ENCODE measurements around the gene ANKFY1.

ANKFY1 gene

DNA sequence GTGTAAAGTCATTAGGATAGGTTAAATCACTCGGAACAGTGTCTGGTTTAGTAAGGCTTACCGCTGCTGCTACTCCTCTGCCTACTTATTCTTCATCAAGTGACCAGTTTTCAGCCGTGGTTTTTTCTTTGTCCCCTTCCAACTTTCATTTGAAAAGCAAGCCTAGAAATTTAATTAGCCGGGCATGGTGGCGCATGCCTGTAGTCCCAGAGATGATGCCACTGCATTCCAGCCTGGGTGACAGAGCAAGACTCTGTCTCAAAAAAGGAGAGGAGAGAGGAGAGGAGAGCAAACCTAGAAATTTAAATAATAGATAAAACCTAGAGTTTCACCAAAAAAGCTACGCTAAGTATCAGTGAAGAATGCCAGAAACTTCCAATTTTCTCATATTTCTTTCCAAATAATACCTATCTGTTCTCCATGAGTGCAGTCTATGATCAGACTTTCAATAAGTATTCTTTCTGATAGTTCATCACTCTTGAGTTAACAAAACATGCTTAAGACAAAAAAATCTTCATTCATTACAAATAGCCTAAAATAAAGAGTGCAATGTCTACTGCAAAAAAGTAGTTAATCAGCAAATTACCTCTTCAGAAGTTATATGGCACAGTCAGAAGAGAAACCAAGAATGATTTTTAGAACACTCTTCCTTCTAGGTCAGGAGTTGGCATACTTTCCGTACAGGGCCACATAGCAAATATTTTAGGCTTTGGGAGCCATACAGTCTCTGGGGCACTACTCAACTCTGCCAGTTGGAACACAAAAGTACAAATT, 15.1 kb downstream of the ANKFY1 start:
- Histone ChIP-seq H3K27me3 (ENCODE audit: control insufficient read depth, insufficient read depth, low read length) (no peaks in the 10 kb centered on the region), H3K27ac (ENCODE audit: low read depth, low read length) (no peak overlapping the region), H3K36me3 (ENCODE audit: control insufficient read depth, insufficient read depth, low read length) (no peaks in the 10 kb centered on the region), H3K4me3 (ENCODE audit: low read length) (no peak overlapping the region), H3K9ac (ENCODE audit: low read length) (no peak overlapping the region), H3K4me1 (ENCODE audit: control insufficient read depth, insufficient read depth, low read length) (peaks cover 15% of the 10 kb centered on the region)

DNA sequence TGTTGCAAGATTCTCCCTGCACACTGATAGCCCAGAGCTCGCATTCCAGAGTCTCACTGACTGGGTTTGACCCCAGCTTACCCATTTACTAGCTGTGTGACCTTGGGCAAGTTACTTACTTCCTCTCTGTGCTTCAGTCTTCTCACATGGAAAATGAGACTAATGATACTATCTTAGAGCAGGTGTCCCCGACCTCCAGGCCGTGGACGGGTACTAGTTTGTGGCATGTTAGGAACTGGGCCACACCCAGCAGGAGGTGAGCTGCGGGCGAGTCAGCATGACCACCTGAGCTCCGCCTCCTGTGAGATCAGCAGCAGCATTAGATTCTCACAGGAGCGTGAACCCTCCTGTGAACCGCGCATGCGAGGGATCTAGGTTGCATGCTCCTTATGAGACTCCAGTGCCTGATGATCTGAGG, 15.8 kb downstream of the ANKFY1 start:
- Histone ChIP-seq H3K27ac (ENCODE audit: low read depth, low read length) (no peak overlapping the region), H3K9ac (ENCODE audit: low read length) (no peak overlapping the region), H3K4me1 (ENCODE audit: control insufficient read depth, insufficient read depth, low read length) (peaks cover 15% of the 10 kb centered on the region), H3K36me3 (ENCODE audit: control insufficient read depth, insufficient read depth, low read length) (no peaks in the 10 kb centered on the region), H3K4me3 (ENCODE audit: low read length) (no peak overlapping the region), H3K27me3 (ENCODE audit: control insufficient read depth, insufficient read depth, low read length) (no peaks in the 10 kb centered on the region)

DNA sequence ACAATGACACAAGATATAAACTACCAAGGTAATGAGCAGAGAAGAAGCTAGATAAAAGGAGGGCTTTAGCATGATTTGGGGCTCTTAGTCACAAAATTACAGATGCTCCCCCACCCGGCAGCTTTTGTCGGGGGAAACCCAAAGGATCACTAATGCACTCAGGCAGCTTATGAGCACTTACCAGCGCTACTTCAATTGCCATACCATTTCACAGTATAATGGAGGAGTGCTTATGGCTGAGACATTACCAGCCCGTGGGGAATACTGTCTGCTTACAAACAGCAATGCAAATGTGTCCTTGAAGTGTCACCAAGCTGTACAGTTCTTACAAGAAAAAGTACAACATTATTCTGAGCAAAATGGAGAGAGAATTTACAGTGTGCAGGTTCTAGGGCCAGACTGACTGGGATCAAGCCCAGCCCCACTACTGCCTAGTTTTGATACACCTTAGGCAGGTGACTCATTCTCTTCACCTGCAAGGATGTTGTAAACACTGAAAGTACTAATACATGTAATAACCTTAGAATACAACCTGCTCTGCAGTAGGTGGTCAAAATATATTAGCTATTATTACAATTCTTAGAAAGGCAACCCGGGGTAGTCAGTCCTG, 16.3 kb downstream of the ANKFY1 start:
- H3K4me3 ChIP-seq (ENCODE audit: low read length), result no peak overlapping the region
- no peaks in the 10 kb centered on the region for H3K27me3 ChIP-seq (ENCODE audit: control insufficient read depth, insufficient read depth, low read length)
- H3K27ac ChIP-seq (ENCODE audit: low read depth, low read length), result no peak overlapping the region
- no peak overlapping the region for H3K9ac ChIP-seq (ENCODE audit: low read length)
- H3K4me1 ChIP-seq (ENCODE audit: control insufficient read depth, insufficient read depth, low read length), result peaks cover 15% of the 10 kb centered on the region
- H3K36me3 ChIP-seq (ENCODE audit: control insufficient read depth, insufficient read depth, low read length), result no peaks in the 10 kb centered on the region

DNA sequence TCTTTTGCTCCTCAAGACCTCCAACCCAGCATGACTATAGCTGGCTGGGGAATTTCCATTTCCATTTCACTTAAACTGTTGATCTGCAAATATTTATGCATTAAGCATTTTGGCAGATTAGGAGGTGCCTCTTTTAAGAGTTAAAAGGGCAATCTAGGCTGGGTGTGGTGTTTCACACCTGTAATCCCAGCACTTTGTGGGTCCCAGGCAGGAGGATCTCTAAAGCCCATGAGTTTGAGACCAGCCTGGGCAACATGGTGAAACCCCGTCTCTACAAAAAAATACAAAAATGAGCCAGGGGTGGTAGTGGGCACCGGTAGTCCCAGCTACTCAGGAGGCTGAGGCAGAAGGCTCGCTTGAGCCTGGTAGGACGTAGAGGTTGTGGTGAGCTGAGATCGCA, 17.1 kb downstream of the ANKFY1 start:
- Histone ChIP-seq H3K4me3 (ENCODE audit: low read length) (no peak overlapping the region), H3K9ac (ENCODE audit: low read length) (no peak overlapping the region), H3K27ac (ENCODE audit: low read depth, low read length) (no peak overlapping the region)

DNA sequence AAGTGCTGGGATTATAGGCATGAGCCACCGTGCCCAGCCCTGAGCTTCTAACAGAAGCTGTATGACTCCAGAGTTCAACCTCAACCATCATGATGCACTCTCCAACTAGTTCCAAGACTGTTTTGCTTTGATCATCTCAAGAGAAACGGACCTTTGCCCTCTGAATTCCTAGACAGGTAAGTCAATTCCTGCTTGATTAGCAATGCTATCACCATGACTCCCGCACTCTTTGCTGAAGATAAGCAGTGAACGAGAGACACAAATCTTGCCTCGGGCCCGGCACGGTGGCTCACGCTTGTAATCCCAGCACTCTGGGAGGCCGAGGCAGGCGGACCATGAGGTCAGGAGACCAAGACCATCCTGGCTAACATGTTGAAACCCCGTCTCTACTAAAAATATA, 22.2 kb downstream of the ANKFY1 start:
- H3K27ac ChIP-seq (ENCODE audit: low read depth, low read length), result no peak overlapping the region
- peaks cover 4% of the 10 kb centered on the region for H3K4me1 ChIP-seq (ENCODE audit: control insufficient read depth, insufficient read depth, low read length)
- peaks cover 10% of the 10 kb centered on the region for H3K36me3 ChIP-seq (ENCODE audit: control insufficient read depth, insufficient read depth, low read length)
- H3K27me3 ChIP-seq (ENCODE audit: control insufficient read depth, insufficient read depth, low read length), result no peaks in the 10 kb centered on the region
- no peak overlapping the region for H3K9ac ChIP-seq (ENCODE audit: low read length)
- no peak overlapping the region for H3K4me3 ChIP-seq (ENCODE audit: low read length)

More for the DNA sequence above, 17.1 kb downstream of the ANKFY1 start:
- Histone ChIP-seq H3K27me3 (ENCODE audit: control insufficient read depth, insufficient read depth, low read length) (no peaks in the 10 kb centered on the region), H3K4me1 (ENCODE audit: control insufficient read depth, insufficient read depth, low read length) (peaks cover 15% of the 10 kb centered on the region), H3K36me3 (ENCODE audit: control insufficient read depth, insufficient read depth, low read length) (peaks cover under 1% of the 10 kb centered on the region)

DNA sequence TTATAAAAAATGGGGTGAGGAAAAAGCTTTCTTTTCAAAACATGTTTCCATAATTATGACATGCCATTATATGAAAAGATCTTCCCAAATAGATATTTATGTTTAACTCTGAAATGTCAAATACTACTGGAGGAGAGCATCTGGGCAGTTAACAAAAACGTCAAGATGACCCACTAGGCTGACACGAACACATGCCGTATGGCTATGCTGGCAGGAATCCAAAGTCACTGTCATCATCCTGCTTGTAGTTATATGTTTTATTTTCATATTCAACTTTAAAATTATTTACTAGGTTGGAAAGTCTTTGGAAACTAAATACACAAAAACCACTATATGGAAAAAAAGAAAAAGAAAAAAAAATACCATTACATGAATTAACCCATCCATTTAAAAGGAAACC, 27.3 kb downstream of the ANKFY1 start:
- Histone ChIP-seq H3K27me3 (ENCODE audit: control insufficient read depth, insufficient read depth, low read length) (no peaks in the 10 kb centered on the region), H3K27ac (ENCODE audit: low read depth, low read length) (peak overlapping the region; percentile 98), H3K9ac (ENCODE audit: low read length) (no peak overlapping the region), H3K36me3 (ENCODE audit: control insufficient read depth, insufficient read depth, low read length) (peaks cover 11% of the 10 kb centered on the region), H3K4me1 (ENCODE audit: control insufficient read depth, insufficient read depth, low read length) (peaks cover 36% of the 10 kb centered on the region), H3K4me3 (ENCODE audit: low read length) (no peak overlapping the region)

DNA sequence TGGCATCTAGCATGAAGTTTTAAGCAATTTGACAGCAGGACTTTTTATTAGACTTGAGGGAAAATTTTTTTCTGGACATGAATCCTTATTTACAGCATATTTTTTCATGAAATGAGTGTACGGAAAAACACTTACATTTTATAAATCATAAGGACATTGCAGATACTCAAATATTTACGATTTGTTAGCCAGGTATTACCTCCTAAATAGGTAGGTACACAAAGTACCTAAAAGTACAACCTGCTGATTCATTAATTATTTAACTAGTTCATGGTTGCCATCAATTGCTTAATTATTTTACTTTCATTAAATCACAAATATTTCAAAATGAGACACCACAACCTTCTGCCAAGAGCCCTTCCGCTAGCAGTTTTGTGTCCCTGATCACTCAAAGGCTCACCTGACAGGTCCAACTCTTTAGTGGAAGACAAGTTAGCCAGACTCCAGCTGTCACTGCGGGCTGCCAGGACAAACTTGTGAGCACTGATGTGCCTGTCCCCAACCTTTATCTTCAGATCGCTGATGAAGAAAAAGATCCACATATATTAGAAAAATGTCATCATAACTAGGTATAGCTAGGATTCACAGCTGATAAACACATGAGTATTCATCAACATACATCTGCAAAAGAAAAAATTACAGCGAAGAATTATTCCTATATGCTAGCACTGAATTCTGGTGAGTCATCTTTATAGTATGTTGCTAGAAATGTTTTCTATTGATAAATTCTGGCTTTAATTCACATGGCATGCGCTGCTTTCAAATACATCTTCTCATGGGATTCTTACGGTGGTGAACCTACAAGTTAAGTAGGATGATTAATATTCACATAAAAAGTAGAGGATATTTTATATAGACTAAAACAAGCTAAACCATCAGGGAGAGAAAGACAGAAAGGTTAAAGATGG, 28.2 kb downstream of the ANKFY1 start:
- Histone ChIP-seq H3K36me3 (ENCODE audit: control insufficient read depth, insufficient read depth, low read length) (peaks cover 7% of the 10 kb centered on the region), H3K9ac (ENCODE audit: low read length) (no peak overlapping the region), H3K27me3 (ENCODE audit: control insufficient read depth, insufficient read depth, low read length) (no peaks in the 10 kb centered on the region), H3K4me1 (ENCODE audit: control insufficient read depth, insufficient read depth, low read length) (peaks cover 45% of the 10 kb centered on the region), H3K4me3 (ENCODE audit: low read length) (no peak overlapping the region), H3K27ac (ENCODE audit: low read depth, low read length) (peak overlapping the region; percentile 98)

DNA sequence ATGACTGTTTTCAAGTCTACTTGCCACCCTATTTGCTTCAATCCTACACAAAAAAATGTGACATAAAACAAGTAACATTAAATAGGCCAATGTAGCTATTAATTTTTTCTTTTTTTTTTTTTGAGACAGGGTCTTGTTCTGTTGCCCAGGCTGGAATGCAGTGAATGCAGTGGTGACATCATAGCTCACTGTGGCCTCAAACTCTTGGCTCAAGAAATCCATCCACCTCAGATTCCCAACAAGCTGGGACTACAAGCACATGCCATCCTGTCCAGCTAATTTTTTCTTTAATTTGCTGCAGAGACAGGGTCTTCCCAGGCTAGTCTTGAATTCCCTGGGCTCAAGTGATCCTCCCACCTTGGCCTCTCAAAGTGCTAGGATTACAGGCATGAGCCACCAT, 29.4 kb downstream of the ANKFY1 start:
- peaks cover 4% of the 10 kb centered on the region for H3K36me3 ChIP-seq (ENCODE audit: control insufficient read depth, insufficient read depth, low read length)
- no peaks in the 10 kb centered on the region for H3K27me3 ChIP-seq (ENCODE audit: control insufficient read depth, insufficient read depth, low read length)
- H3K4me1 ChIP-seq (ENCODE audit: control insufficient read depth, insufficient read depth, low read length), result peaks cover 53% of the 10 kb centered on the region
- H3K4me3 ChIP-seq (ENCODE audit: low read length), result no peak overlapping the region
- H3K27ac ChIP-seq (ENCODE audit: low read depth, low read length), result peak overlapping the region; percentile 98
- H3K9ac ChIP-seq (ENCODE audit: low read length), result no peak overlapping the region

DNA sequence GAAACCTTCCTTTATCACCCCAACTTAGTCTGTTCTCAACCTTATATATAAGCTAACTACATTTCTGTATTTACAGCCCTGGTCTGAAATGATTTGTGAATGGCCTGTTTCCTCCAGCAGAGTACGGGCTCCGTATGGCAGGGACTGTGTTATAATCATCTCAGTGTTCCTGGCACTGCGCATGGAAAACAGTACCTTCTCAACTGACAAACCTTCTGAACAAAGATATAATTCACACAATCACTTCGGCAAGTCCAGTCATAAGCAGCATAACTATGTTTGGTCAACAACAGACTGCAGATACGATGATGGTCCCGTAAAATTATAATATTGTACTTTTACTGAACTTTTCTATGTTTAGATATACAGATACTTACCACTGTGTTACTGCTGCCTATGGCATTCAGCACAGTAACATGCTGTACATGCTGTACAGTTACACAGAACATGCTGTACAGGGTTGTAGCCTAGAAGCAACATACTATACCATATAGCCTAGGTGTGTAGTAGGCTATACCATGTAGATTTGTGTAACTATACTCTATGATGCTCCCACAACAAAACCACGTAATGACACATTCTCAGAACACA, 30.0 kb downstream of the ANKFY1 start:
- H3K9ac ChIP-seq (ENCODE audit: low read length), result no peak overlapping the region
- H3K36me3 ChIP-seq (ENCODE audit: control insufficient read depth, insufficient read depth, low read length), result peaks cover 4% of the 10 kb centered on the region
- peak overlapping the region; percentile 98 for H3K27ac ChIP-seq (ENCODE audit: low read depth, low read length)
- no peaks in the 10 kb centered on the region for H3K27me3 ChIP-seq (ENCODE audit: control insufficient read depth, insufficient read depth, low read length)
- no peak overlapping the region for H3K4me3 ChIP-seq (ENCODE audit: low read length)
- peaks cover 58% of the 10 kb centered on the region for H3K4me1 ChIP-seq (ENCODE audit: control insufficient read depth, insufficient read depth, low read length)

DNA sequence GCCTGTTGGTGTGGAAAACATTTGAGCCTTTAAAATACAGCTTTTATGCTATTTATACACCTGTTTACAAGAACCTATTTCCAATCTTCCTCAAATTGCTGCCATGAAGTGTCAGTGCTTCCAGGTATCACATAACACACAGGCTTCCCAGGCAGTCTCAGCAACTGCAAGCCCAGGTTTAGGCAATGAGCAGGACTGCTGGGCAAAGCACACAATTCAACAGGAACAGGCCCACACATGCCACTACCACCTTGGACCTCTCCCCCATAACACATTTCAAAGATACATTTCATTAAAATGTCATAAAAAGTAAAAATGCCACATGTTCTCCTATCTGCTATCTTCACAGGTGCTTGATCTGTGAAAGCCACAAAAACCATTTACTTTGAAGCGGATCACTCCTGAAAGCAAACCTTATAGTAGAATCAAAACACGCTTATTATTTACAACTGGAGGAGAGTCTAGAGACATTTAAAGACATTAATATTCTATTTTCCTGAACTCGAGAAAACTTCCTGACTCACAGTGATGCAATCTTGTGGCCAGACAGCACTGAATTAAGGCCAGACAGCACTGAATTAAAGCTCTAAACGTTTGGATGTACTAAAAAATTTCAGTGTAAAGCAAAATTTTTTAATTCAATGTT, 31.5 kb downstream of the ANKFY1 start:
- peaks cover 4% of the 10 kb centered on the region for H3K36me3 ChIP-seq (ENCODE audit: control insufficient read depth, insufficient read depth, low read length)
- peak overlapping the region; percentile 98 for H3K27ac ChIP-seq (ENCODE audit: low read depth, low read length)
- H3K4me1 ChIP-seq (ENCODE audit: control insufficient read depth, insufficient read depth, low read length), result peaks cover 70% of the 10 kb centered on the region
- no peak overlapping the region for H3K9ac ChIP-seq (ENCODE audit: low read length)
- no peak overlapping the region for H3K4me3 ChIP-seq (ENCODE audit: low read length)
- no peaks in the 10 kb centered on the region for H3K27me3 ChIP-seq (ENCODE audit: control insufficient read depth, insufficient read depth, low read length)

DNA sequence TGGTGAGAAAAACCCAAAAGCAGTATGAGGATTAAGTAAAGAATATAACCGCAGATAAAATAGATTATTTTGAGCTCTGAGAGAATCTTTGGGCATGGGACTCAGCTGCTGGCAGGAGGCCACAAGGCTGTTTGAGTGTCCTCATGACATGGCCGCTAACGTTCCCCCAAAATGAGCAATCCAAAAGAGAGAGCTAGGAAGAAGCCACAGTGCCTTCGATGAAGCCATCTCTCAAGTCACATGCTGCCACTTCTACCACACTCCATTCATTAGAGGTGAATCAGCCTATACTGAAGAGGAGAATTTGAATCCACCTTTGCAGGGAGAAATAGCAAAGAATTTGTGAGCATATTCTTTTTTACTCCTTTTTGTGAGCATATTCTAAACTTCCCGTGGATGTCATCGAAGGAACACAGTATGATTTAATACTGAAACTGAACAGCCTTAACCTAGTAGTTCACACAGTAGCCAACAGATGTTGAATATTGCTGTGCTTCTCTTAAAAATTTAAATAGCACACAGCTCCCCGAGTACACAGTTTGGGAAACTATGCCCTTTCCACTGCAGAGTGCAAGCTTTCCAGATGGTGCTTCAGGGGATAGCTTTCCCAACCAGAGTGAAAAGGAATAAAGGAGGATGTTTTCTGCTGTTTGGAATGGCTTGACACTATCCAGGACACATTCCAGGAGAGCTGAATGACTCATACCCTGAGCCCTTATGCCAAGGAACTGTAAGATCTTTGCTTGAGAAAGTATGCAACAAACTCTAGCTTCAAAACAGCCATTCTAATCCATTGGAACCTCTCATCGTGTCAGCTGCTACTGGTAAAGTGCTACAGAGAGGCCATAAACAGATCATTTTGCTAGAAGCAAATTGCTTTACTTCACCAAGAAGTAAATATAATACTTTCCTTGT, 33.9 kb downstream of the ANKFY1 start:
- Histone ChIP-seq H3K4me3 (ENCODE audit: low read length) (peak overlapping the region; percentile 32), H3K27ac (ENCODE audit: low read depth, low read length) (peak overlapping the region; percentile 98), H3K27me3 (ENCODE audit: control insufficient read depth, insufficient read depth, low read length) (no peaks in the 10 kb centered on the region)

More for the DNA sequence above, 33.9 kb downstream of the ANKFY1 start:
- peaks cover 61% of the 10 kb centered on the region for H3K4me1 ChIP-seq (ENCODE audit: control insufficient read depth, insufficient read depth, low read length)
- H3K36me3 ChIP-seq (ENCODE audit: control insufficient read depth, insufficient read depth, low read length), result peaks cover 4% of the 10 kb centered on the region
- no peak overlapping the region for H3K9ac ChIP-seq (ENCODE audit: low read length)

All from rectal smooth muscle tissue (tissue), 1 donor.